NOMO-1 (cell line): ENCODE results near the gene TMEM88.
"Not testable (repeated sequence)": the region's sequence is repeated elsewhere in the genome, so short reads cannot be mapped to it uniquely, and the experiment has no call there.

Experiments used
- DNase-seq, 2 experiments: peaks; one replicate each; lab custom pipeline; 2025; ENCODE audit not compliant: unreplicated experiment in 2 of 2; lab: John Stamatoyannopoulos, UW

The TMEM88 gene, protein sequence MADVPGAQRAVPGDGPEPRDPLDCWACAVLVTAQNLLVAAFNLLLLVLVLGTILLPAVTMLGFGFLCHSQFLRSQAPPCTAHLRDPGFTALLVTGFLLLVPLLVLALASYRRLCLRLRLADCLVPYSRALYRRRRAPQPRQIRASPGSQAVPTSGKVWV

GRCh38 chr17:7854851-7855659 is at the start of gene TMEM88:
TMEM88 (plus strand) TSS chr17:7855066; CDS start chr17:7855075, 9 bp downstream.
- no peak for DNase-seq

GRCh38 chr17:7806587-7806986 is 48.3 kb upstream of the TMEM88 start:
- no peak for DNase-seq

- no peak for DNase-seq
Measured at GRCh38 chr17:7807206-7807605, 47.7 kb upstream of the TMEM88 start.

DNA sequence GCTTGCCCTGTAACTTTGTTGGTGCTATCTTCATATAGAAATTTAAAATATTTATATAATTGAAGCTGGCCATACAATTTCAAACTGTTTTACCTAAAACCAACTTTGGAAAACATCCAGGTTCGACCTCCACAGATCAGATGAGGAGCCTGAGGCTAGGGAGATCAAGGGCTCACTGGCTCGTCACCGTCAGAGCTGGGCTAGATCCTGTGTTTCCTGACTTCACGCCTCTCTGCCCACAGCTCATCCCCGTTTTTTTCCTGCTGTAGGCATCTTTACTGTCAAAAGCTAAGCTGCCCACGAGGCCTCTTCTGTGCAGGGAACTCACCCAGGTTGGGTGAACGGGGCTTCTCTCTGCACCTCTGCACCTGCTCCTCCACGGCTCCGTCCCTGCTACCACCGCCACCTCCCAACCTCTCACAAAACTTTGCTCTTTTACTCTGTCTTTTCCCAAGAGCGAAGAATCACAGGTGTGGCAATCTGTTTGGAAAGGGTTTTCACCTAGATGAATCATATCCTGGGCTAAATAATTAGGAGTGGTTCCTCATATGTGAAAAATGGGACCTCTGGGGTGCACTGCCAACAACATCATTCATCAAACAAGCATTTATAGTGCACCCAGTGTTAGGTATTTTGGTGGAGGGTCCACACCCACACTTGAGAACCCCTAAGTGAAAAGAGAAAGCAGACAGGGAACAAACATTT is 45.6 kb upstream of the TMEM88 start:
- DNase-seq: no peak

- DNase-seq: not testable (repeated sequence)
Measured at GRCh38 chr17:7809791-7810343, 45.0 kb upstream of the TMEM88 start.

GRCh38 chr17:7811251-7811650 is 43.6 kb upstream of the TMEM88 start:
- DNase-seq: no peak

GRCh38 chr17:7814969-7815368 is 39.9 kb upstream of the TMEM88 start:
- no peak for DNase-seq

GRCh38 chr17:7816926-7817642 is 37.8 kb upstream of the TMEM88 start:
- DNase-seq: no peak

DNA sequence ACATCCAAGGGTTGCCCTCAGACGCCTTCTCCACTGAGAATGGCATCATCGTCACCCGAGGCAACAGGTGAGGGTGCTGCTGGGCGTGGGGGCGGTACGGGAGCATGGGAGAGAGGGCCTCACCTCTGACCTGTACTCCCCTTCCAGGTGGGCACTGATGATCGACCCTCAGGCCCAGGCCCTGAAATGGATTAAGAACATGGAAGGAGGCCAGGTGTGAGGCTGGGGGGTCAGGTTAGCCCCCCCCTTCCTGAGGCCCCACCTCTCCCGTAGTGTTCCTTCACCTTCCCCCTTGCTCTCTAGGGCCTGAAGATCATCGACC is 37.3 kb upstream of the TMEM88 start:
- no peak for DNase-seq

- DNase-seq: no peak
Measured at GRCh38 chr17:7818026-7818425, 36.8 kb upstream of the TMEM88 start.

DNA sequence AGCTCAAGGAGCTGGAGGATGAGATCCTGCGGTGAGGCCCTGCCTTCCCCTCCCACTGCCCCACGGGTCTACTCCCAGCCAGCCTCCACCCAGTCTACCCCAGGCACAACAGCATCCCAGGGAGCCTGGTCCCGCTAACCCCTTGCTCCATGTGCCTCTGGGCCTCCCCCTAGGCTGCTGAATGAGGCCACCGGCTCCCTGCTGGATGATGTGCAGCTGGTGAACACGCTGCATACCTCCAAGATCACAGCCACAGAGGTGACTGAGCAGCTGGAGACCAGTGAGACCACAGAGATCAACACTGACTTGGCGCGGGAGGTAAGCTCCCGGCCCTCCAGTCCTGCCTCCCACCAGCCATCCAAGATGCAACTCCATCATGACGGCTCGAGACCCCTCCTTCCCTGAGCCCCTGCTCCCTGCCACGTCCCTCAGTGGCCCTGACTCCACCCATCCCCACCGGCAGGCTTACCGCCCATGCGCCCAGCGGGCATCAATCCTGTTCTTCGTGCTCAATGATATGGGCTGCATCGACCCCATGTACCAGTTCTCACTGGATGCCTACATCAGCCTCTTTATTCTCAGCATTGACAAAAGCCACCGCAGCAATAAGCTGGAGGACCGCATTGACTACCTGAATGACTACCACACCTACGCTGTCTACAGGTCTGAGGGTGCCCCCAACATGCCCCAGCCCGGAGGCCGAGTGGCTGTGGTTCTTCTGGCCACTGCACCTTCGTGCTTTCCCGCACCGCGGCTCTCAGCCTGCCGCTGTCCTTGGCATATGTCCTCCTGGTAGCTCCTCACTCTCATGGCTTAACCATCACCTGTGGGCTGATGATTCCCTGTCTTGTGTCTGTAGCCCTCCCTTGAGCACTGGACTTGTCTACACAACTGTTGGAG is 35.9 kb upstream of the TMEM88 start:
- DNase-seq: no peak

GRCh38 chr17:7820231-7820630 is 34.6 kb upstream of the TMEM88 start:
- no peak for DNase-seq

DNA sequence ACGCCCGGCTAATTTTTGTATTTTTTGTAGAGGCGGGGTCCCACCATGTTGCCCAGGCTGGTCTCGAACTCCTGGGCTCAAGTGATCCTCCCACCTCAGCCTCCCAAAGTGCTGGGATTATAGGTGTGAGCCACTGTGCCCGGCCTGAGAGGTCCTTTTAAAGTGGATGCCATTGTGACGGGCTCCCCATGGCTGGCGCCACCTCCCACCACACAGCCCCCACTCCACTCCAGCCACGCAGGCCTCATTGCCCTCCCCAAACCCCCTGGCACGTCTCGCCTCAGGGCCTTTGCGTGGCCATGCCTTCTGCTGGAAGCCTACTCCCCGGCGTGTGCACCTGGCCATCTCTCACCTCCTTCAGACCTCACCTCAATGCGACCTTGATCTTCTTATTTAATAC is 32.7 kb upstream of the TMEM88 start:
- DNase-seq: no peak

DNA sequence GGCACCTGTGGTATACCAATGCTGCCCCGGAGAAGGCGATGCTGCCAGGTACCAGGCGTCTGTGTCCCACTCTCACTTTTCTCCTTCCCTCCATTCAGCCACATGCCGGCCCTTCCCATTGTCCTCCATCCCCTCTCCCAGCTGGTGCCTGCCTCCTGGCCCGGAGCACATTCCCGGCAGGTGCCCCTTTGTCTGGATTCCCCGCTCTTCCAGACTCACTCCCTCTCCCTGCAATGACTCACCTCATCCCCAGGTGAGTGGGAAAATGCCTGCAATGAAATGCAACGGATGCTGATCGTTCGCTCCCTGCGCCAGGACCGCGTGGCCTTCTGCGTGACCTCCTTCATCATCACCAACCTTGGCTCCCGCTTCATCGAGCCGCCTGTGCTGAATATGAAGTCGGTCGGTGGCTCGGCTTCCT is 31.3 kb upstream of the TMEM88 start:
- DNase-seq: no peak

- DNase-seq: no peak
Measured at GRCh38 chr17:7824021-7824924, 30.6 kb upstream of the TMEM88 start.

DNA sequence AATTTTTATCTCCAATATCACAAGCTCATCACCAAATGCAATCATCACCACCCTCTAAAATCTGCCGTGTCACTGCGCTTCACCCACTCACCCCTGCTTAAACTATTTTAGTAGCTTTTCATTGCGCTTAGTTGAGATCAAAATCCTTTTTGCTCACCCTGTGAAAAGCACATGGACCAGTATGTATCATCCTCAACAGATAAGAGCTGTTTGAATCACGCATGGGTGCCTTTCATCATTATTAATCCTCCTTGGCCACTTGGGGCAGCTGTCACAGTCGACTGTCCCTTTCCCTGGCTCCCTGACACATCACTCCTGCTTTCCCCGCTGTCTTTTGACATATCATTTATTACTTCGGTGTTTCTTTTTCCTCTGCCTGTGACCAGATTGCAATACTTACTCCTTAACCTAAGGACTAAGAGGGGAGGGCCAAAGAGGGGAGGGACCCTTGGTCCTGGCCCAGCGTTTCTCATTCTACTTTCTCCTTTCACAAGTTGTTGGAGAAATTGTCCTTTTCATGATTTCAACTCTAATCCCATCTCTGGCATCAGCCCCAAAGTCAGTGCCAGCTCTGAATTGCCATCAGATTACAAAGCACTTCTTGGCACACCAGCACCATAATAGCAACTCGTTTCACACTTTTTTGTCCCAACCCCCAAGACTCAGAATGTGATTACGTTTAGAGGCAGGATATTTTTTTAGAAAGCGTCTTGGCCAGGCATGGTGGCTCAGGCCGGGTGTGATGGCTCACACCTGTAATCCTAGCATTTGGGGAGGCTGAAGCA is 29.5 kb upstream of the TMEM88 start:
- peak in 1 of 2 experiments; percentile 18 for DNase-seq

GRCh38 chr17:7830616-7831015 is 24.2 kb upstream of the TMEM88 start:
- DNase-seq: no peak

DNA sequence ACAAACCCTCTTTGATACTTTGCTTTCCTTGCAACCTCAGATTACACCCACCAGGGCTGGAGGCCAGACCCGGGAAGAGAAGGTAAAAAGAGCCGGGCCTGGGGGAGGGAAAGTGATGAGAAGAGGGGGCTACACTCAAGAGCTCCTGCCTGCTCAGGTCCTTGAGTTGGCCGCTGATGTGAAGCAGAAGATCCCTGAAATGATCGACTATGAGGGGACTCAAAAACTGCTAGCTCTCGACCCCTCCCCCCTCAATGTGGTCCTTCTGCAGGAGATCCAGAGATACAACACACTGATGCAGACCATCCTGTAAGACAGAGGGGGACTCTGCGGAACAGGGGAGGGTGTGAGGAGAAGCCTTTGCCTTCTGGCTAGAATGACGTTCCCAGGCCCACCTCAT is 23.6 kb upstream of the TMEM88 start:
- DNase-seq: no peak
